K562 (cell line): ENCODE measurements around the gene DNAJB4. TPM values are rescaled to one million over a fixed set of nuclear protein-coding genes. Genes with fewer than 3 reads are reported as not detected.
A peak's percentile ranks its signal among the peaks of the same experiment; 100 is the strongest.

Source experiments
- FOXK1 ChIP-seq: sonication (generic); formaldehyde crosslinking; IDR thresholded peaks from 2 replicates; pipeline ENCODE4 v1.8.0; 2022; ENCODE audit warnings: missing genetic modification reagents, mild to moderate bottlenecking, borderline replicate concordance
- HDAC3 ChIP-seq: fragments of 450-650 bp; IDR thresholded peaks from 2 replicates; pipeline ENCODE4 v1.6.1; 2018; ENCODE audit warnings: borderline replicate concordance, mild to moderate bottlenecking, moderate library complexity; ENCODE audit not compliant: partially characterized antibody
- HEY1 ChIP-seq: fragments of 250-450 bp; sonication (Bioruptor Pico); IDR thresholded peaks from 2 replicates; pipeline ENCODE4 v1.5.0; 2020; ENCODE audit warnings: mild to moderate bottlenecking, moderate library complexity, borderline replicate concordance
- NCOA2 ChIP-seq, 2 experiments: fragments of 450-650 bp; IDR thresholded peaks; 2 replicates each; pipeline ENCODE4 v1.6.1; 2018; ENCODE audit warnings: mild to moderate bottlenecking in 2 of 2, moderate library complexity in 1 of 2; ENCODE audit not compliant: partially characterized antibody in 2 of 2
- POLR2AphosphoS5 ChIP-seq: IDR thresholded peaks from 2 replicates; pipeline ENCODE4 v1.6.1; 2011; ENCODE audit warnings: mild to moderate bottlenecking, low read depth, low read length, moderate library complexity; ENCODE audit not compliant: control insufficient read depth, insufficient read depth
- PRPF4 ChIP-seq: fragments of 200-400 bp; formaldehyde crosslinking; IDR thresholded peaks from one replicate; pipeline ENCODE4 v1.6.1; 2017; ENCODE audit warnings: low read length, low read depth, mild to moderate bottlenecking; ENCODE audit not compliant: insufficient read depth, poor library complexity, severe bottlenecking
- RCOR1 ChIP-seq, 2 experiments: IDR thresholded peaks; 2 replicates each; pipeline ENCODE4 v1.6.1; 2012; ENCODE audit warnings: low read depth in 2 of 2, low read length in 2 of 2, borderline replicate concordance in 1 of 2, improper control_type of control experiment in 1 of 2
- SNRNP70 ChIP-seq: fragments of 200-400 bp; formaldehyde crosslinking; optimal IDR thresholded peaks from 2 replicates; pipeline ENCODE3; 2017; ENCODE audit warnings: low read depth, low read length
- SOX6 ChIP-seq: fragments of 450-650 bp; IDR thresholded peaks from 2 replicates; pipeline ENCODE4 v1.6.1; 2014; ENCODE audit warnings: mild to moderate bottlenecking
- SREBF1 ChIP-seq: fragments of 150-350 bp; IDR thresholded peaks from 2 replicates; pipeline ENCODE4 v1.6.1; 2014; ENCODE audit warnings: antibody characterized with exemption, low read depth, low read length, borderline replicate concordance
- TEAD1 ChIP-seq, 2 experiments: fragments of 450-650 bp in 1 of 2; sonication (generic) in 1 of 2; formaldehyde crosslinking; IDR thresholded peaks; 2 replicates each; pipeline versions ENCODE4 v1.4.0 to v1.8.0; 2020 to 2022; ENCODE audit warnings: mild to moderate bottlenecking in 2 of 2, missing genetic modification reagents in 1 of 2
- THRAP3 ChIP-seq: fragments of 450-650 bp; IDR thresholded peaks from 2 replicates; pipeline ENCODE4 v1.6.1; 2016; ENCODE audit warnings: mild to moderate bottlenecking, inconsistent platforms, borderline replicate concordance
- XRCC5 ChIP-seq: fragments of 200-400 bp; formaldehyde crosslinking; IDR thresholded peaks from 2 replicates; pipeline ENCODE4 v1.6.1; 2017; ENCODE audit warnings: low read depth, mild to moderate bottlenecking, low read length
- ZFX ChIP-seq: sonication (generic); formaldehyde crosslinking; IDR thresholded peaks from 2 replicates; pipeline ENCODE4 v1.8.0; 2022; ENCODE audit warnings: mild to moderate bottlenecking, missing genetic modification reagents, moderate library complexity
- ZNF143 ChIP-seq: sonication (generic); formaldehyde crosslinking; IDR thresholded peaks from 2 replicates; pipeline ENCODE4 v1.9.0; 2022; ENCODE audit warnings: mild to moderate bottlenecking, missing genetic modification reagents
- ZNF316 ChIP-seq: fragments of 450-650 bp; IDR thresholded peaks from 2 replicates; pipeline ENCODE4 v1.6.1; 2016
- ZSCAN32 ChIP-seq: fragments of 450-650 bp; formaldehyde crosslinking; IDR thresholded peaks from 2 replicates; pipeline ENCODE4 v1.4.0; 2020; ENCODE audit warnings: mild to moderate bottlenecking, moderate library complexity
- polyA plus RNA-seq, 8 experiments: library from polyadenylated mRNA; depleted of rRNA in 4 of 8; stranded (reverse) in 5 of 8; unstranded in 3 of 8; fragments of >200 nt; fragmentation: Nextera tagmentation in 2 of 8; fragmentation: Illumina TruSeq in 1 of 8; extraction: Ambion mirVana in 2 of 8; extraction: Trizol in 1 of 8; gene quantifications; 2 replicates each; pipeline versions ENCODE4 v1.2.1 to v1.2.3, GENCODE V29; 2011 to 2014; ENCODE audit warnings: inconsistent platforms in 1 of 8, missing spikeins in 1 of 8
- total RNA-seq, 7 experiments: library from RNA; depleted of rRNA in 6 of 7; stranded (reverse); fragments of >200 nt in 6 of 7; fragmentation: Illumina TruSeq in 2 of 7; extraction: Trizol in 2 of 7; gene quantifications; 2 replicates each; pipeline versions ENCODE4 v1.2.1 to v1.2.3, GENCODE V29; 2011 to 2021; ENCODE audit warnings: low replicate concordance in 1 of 7
- TF ChIP-seq, protein P1 (sequence below), 2 experiments: IDR thresholded peaks; 2 replicates each; pipeline ENCODE4 v1.6.1; 2011; ENCODE audit warnings: borderline replicate concordance in 1 of 2, control low read depth in 1 of 2, low read depth in 1 of 2, low read length in 1 of 2, mild to moderate bottlenecking in 1 of 2, mixed read lengths in 1 of 2, moderate library complexity in 1 of 2; ENCODE audit not compliant: insufficient read depth in 1 of 2, insufficient read length in 1 of 2, poor library complexity in 1 of 2, severe bottlenecking in 1 of 2; ENCODE audit errors: extremely low read depth in 1 of 2
- TF ChIP-seq, protein P2 (sequence below): fragments of 450-650 bp; IDR thresholded peaks from 2 replicates; pipeline ENCODE4 v1.6.1; 2017; ENCODE audit warnings: antibody characterized with exemption
- TF ChIP-seq, protein P3 (sequence below): fragments of 250-450 bp; sonication (Bioruptor Pico); IDR thresholded peaks from 2 replicates; pipeline ENCODE4 v1.4.0; 2020; ENCODE audit warnings: borderline replicate concordance
- TF ChIP-seq, protein P4 (sequence below): sonication (generic); formaldehyde crosslinking; IDR thresholded peaks from 2 replicates; pipeline ENCODE4 v1.5.0; 2020; ENCODE audit warnings: missing genetic modification reagents

Gene DNAJB4
- total and polyA plus RNA-seq, 9 of the 15 experiments (the other 6 are each of a cell fraction or from before 2014, with no cell fraction given), result 8.5 to 27.7 (median 19.8) TPM

DNA sequence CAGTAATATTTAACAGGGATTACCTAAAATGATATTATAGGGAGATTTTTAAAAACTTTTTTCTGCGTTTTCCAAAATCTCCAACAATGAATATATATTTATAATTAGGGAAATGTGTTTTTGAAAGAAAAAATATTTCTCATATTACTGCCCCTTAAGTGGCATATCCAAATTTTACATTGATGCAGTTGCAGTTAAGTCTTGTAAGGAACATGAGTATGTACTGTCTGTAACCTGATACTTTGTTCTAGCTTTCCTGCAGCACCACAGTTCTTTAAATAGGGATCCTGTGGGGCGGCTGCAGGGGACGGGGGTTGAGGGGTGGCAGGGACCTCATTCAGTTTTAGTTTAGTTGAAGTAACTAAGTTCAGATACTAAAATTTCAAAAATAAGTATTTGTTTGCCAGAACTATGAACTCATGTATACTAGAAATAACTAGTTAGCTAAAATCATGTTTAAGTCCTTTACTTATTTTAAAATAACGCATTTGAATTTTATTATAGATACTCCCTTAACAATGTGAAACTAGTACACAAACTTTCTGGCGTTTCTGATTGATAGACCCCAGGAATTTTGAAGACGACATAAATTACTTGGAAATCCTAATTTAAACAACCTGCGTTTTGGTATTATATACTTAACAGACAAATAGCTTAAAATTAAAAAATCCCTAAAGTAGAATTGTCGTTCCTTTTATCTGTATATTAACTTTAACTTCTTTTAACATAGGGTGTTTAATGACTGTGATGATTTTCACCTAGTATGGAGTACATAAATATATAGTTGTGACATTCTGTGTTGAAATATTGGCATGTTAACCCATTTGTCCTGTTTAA, 639 bp upstream of the DNAJB4 start (continued):
- TF ChIP-seq, protein P1, sequence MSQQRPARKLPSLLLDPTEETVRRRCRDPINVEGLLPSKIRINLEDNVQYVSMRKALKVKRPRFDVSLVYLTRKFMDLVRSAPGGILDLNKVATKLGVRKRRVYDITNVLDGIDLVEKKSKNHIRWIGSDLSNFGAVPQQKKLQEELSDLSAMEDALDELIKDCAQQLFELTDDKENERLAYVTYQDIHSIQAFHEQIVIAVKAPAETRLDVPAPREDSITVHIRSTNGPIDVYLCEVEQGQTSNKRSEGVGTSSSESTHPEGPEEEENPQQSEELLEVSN (IDR thresholded peaks at IDR 0.05; ENCODE audit: borderline replicate concordance in 1 of 2, extremely low read depth in 1 of 2, insufficient read depth in 1 of 2, insufficient read length in 1 of 2, low read depth in 1 of 2, low read length in 1 of 2, poor library complexity in 1 of 2, severe bottlenecking in 1 of 2), result no peak
- TF ChIP-seq NCOA2 (IDR thresholded peaks at IDR 0.05; ENCODE audit: partially characterized antibody in 2 of 2) (peak; percentile 38 to 85), THRAP3 (peak; percentile 93; the same call in 1 of the 2 replicates), HEY1 (CRISPR knock-in tag) (peak; percentile 100), PRPF4 (no peak), HDAC3 (peak; percentile 70), RCOR1 (IDR thresholded peaks at IDR 0.05; ENCODE audit: borderline replicate concordance in 1 of 2, low read depth in 2 of 2, low read length in 2 of 2) (peak; percentile 3 to 42; a peak in 1 of 4 replicates), SNRNP70 (no peak), XRCC5 (no peak), ZNF316 (peak; percentile 96), SOX6 (peak; percentile 44; the same call in 1 of the 2 replicates), ZFX (CRISPR knock-in tag) (no peak), ZSCAN32 (CRISPR knock-in tag) (peak; percentile 99), ZNF143 (CRISPR knock-in tag) (no peak), SREBF1 (no peak), TEAD1 (CRISPR knock-in tag; IDR thresholded peaks at IDR 0.05) (peak in 1 of 2 experiments; percentile 99; a peak in 3 of 4 replicates), POLR2AphosphoS5 (peak; percentile 100), FOXK1 (peak; percentile 56; the same call in 1 of the 2 replicates)
- TF ChIP-seq, protein P2, sequence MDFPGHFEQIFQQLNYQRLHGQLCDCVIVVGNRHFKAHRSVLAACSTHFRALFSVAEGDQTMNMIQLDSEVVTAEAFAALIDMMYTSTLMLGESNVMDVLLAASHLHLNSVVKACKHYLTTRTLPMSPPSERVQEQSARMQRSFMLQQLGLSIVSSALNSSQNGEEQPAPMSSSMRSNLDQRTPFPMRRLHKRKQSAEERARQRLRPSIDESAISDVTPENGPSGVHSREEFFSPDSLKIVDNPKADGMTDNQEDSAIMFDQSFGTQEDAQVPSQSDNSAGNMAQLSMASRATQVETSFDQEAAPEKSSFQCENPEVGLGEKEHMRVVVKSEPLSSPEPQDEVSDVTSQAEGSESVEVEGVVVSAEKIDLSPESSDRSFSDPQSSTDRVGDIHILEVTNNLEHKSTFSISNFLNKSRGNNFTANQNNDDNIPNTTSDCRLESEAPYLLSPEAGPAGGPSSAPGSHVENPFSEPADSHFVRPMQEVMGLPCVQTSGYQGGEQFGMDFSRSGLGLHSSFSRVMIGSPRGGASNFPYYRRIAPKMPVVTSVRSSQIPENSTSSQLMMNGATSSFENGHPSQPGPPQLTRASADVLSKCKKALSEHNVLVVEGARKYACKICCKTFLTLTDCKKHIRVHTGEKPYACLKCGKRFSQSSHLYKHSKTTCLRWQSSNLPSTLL, result no peak
- TF ChIP-seq, protein P3, sequence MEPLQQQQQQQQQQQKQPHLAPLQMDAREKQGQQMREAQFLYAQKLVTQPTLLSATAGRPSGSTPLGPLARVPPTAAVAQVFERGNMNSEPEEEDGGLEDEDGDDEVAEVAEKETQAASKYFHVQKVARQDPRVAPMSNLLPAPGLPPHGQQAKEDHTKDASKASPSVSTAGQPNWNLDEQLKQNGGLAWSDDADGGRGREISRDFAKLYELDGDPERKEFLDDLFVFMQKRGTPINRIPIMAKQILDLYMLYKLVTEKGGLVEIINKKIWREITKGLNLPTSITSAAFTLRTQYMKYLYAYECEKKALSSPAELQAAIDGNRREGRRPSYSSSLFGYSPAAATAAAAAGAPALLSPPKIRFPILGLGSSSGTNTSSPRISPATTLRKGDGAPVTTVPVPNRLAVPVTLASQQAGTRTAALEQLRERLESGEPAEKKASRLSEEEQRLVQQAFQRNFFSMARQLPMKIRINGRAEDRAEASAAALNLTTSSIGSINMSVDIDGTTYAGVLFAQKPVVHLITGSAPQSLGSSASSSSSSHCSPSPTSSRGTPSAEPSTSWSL, result no peak
- TF ChIP-seq, protein P4, sequence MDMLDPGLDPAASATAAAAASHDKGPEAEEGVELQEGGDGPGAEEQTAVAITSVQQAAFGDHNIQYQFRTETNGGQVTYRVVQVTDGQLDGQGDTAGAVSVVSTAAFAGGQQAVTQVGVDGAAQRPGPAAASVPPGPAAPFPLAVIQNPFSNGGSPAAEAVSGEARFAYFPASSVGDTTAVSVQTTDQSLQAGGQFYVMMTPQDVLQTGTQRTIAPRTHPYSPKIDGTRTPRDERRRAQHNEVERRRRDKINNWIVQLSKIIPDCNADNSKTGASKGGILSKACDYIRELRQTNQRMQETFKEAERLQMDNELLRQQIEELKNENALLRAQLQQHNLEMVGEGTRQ (CRISPR knock-in tag), result no peak
